Glomerular visceral epithelial cell (primary cell): ENCODE results near the gene SIK3.

Experiments used
- DNase-seq: peaks from one replicate; pipeline ENCODE4 v3.0.0-alpha.2; 2016; ENCODE audit errors: extremely low spot score

Gene SIK3

DNA sequence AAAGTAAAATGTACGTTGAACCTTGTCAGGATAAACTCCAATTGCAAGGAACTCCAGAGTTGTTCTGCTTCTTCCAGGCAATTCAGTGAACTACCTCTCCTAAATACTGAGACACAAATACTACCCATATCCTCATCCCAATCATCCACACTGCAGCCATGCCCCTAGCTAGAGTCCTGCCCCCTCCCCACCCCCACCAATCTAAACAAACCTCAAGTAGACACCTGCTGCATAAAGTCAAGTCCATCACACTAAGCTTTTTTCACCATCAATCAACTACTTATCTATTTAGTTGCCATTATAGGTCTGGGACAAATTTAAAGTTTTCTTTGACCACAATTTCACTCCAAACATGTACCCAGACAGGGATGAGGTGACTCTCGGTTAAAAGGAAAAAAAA is 167.6 kb downstream of the SIK3 start:
- DNase-seq, result no peak

DNA sequence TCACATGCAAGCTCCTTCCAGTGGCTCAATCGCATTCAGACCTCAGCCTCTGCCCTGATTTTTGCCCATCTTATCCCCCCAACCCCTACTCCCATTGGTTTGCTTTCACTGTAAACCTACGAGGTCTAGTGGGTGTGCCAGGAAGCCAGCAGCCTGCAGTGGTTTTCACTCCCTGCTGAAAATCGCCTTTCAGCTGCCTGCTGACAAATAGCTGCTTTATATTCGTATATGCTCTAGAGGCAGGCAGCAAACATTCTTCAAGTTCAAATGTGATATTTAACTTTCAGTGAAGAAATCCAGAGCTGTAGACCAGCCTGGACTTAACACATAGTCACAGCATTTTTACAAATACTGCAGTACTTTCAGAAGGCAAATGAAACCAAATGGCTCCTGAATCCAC is 168.1 kb downstream of the SIK3 start:
- DNase-seq, result no peak

DNA sequence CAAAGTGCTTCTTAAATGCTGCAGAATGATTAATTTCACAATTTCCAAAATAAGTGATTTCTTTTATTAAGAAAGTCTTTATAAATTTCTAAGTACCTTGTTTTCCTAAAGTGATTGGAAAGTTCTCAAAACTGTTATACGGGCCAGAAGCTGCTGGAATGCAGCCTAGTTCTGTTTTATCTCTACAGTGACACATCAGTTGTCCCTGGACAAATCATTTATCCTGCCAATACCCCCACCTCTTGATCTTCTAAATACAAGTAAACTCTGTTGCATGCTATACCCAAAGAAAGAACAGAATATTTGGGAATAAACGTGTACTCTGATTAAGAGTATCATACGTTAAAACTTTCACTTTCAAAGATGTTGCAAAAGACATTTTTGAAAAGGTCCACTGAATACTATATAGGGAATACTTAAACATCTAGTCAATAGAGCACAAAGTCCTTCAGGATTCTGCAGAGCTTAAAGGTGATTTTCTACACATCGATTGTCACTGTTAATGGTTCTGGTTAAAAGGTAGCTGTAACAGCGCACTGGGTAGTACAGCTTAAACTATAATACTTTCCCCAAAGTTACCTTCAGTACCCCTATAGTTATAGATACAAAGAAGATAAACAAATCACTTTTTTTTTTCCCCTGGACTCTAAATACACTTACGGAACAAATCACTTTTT is 168.7 kb downstream of the SIK3 start:
- no peak for DNase-seq

DNA sequence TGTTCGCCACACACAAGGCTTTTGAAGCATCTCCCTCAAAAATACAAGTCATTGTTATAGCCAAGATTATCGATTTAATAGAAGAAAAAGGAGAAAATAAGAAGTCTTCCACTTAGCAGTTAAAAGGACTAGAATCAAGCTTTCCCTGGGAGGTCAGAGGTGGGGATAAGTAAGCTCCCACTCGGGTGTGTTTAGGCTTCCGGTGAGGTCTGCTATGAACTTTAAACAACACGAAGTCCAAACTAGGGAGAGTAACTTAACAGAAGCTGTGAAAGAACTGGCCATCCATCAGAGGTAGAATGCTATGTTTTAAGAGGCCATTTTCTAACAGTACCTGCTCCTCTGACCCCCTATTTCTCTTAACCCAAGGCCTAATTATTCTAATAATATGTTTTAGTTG is 169.4 kb downstream of the SIK3 start:
- DNase-seq, result no peak

DNA sequence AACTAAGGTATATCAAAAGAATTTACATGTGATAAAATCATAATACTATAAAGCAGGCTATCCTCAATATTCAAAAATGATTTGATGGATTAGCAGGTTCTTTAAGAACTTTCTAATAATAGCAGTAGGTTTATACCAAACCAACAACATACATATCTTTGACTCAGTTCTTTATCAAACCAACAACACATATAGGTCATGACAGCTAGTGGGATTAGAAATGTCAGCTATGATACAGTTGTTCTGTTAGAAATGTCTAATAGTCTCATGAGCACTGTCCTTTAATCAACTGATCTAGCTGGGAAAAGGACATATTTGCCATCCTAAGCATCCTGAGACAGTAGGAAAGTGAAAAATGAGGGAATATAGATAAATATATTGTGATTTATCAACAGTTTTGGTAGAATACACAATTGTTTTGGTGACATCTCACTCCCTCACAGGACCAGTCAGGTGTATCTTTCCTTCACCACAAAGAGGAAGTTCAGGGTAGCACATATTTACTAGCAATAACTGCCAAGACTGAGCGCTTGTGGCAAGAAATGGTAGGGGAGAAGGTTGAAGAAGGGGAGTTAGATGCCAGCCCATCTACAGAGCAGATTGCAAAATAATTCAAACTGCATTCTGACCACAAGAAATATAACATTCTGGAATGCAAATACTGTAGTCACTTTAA is 170.0 kb downstream of the SIK3 start:
- no peak for DNase-seq

DNA sequence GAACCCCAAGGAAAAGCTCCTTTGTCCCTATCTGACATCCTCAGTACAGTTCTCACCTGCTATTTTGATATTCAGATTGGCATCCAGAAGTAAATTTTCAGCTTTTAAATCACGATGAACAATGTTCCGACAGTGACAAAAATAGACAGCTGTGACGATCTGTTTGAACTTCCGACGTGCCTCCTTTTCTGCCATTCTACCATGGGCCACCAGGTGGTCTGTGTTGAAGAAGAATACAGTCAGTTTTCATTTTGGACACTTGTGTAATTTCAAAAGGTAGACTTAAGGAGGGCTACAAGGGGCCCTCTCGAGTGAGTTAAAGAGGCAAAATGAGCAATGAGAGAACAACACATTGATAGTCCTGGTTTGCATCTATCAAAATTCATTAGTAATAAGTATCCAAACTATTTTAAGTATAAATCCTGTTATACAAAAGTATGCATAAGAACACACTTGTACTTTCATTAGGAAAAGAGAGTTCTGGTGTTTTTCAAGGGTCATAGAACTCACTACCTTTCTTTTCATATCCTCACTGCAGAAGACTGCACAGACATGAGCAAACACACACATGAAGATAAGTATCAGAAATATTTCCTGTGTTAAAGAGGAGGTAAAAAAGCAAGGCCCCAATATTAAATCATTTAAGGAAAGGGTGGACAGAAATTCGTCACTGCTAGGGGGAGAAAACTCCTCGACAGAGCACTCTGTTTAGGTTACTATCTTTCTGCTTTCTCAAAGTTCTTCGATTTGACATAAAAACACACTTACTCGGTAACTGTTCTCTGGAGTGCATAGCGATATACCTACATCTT is 170.9 kb downstream of the SIK3 start:
- DNase-seq, result no peak

DNA sequence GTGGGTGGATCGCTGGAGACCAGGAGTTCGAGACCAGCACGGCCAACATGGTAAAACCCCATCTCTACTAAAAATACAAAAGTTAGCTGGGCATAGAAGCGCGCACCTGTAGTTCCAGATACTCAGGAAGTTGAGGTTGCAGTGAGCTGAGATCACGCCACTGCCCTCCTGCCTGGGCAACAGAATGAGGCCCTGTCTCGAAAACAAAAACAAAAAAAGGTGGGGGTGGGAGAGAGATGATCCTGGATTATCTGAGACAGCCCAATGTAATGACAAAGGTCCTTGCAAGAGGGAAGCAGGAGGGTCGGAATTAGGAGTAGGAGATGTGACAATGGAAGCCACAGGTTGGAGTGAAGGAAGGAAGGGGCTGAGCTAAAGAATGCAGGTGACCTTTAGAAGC is 173.2 kb downstream of the SIK3 start:
- DNase-seq, result no peak

DNA sequence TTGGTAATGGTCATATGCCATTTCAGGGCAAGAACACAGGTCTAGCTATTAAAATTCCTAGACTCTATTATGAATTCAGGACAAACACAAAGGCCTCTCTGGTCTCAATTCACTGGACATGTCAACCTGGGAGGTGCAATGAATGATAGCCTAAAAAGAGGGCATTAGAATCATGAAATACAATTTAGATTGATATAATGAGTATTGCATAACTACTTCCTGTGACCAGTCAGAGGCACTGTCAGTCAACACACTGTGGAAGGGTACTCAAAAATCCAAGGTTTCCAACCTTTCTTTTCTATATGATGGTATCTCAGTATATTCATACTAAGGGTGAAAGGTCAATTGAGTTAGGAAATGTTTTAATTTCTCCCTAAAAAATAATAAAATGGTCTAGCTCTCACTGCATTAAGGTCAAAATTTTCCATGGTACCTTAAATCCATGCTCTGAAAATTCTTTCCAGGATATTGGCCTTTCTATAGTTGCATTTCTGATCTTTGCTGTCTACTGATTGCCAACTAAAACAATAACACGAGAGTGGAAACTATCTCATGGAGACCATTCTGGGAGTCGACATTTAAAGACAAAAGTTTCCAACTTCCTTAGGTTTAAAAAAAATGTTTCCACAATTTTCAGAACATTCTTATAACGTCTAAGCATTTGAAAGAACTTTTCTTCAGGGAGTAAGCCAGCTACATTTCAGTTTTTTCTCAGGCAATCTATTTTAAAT is 179.1 kb downstream of the SIK3 start:
- no peak for DNase-seq

DNA sequence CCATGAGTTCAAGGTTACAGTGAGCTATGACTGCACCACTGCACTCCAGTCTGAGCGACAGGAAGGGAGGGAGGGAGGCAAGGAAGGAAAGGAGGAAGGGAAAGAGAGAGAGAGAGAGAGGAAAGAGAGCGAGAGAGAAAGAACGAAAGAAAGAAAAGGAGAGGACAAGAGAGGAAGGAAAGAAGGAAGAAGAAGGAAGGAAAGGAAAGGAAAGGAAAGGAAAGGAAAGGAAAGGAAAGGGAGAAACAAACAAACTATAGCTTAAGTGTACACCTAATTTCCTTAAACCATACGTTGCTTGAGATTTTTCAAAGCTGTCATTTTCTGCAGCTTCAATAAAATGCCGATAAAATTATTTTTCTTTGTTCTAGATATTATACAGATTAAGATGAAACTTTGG is 180.6 kb downstream of the SIK3 start:
- DNase-seq, result no peak

DNA sequence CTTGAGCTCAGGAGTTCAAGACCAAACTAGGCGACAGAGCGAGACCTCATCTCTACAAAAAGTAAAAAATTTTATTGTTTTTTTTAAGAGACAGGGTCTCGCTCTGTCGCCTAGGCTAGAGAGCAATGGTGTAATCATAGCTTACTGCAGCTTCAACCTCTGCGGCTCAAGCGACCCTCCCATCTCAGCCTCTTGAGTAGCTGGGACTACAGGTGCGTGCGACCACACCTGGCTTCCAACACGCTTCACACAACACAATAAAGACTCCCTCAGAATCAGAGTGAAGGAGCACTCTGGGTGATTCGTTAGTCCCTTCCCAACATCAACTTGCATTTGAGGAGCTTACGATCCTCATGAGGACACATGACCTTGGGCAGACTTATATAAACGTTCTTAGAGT is 181.3 kb downstream of the SIK3 start:
- DNase-seq, result no peak

DNA sequence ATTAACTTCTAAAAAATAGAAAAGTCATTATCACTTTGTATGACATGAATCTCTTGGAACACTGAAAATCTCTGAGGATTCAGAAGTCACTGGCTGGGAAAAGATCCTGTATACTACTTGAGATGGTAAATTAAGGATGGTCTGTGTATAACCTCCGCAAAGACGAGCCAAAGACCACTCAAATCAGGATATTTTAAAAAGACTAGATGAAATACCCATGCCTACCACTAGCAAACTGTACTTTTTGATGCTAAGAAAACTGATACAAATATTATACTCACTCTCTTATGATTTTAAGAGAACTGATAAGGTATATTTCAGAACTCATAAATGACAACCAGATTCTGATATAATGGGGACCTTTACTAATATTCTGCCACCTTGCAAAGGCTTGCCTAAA is 182.2 kb downstream of the SIK3 start:
- DNase-seq, result no peak

DNA sequence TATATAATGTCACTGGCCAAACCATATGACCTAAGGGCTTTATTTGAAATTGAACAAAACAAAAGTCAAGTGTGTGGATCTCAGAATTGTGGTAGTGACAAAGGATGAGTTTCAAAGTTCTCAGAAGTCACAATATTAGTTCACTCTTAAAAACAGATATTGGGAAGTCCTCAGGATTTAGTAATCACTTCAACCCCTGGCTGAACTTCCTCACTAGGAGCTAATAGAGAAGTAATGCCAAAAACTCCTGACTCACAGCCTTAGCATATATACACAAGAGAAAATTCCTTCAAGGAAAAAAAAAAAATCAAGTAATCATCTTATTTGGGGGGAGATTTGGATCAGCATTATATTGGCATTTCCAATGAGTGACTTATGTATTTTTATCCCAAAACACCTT is 185.2 kb downstream of the SIK3 start:
- no peak for DNase-seq

DNA sequence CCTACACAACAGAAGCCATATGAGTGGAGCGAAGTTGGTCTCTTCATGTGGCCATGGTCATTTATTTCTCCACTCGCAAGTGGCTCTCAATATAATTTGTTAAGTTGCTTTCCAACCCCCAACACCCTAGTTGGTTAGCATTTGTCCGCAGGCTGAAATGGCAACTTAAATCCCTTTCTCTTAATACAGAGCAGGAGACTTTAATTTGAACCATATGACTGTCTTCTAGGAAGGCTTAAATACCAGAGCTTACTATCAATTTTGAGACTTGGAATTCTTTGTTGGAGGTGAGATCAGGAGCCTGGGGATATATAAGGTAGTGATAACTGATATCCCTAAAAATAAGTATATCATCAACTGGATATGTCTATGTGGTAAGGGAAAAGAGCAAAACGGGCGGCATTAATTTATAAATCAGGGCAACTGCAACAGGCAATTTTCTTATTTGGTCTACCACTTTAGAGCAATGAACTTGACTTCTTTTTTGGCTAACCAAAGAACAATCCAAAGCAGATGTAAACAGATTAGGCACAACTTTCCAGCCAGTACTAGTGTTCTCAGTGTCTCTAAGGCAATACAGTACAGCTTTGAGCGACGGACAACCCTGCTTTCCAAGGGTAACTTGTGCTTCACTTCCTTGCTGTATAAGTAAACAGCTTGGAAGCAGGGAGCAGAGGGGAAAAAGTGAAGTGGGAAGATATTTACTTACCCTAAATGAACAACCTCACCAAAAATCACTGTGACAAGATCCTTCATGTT is 186.1 kb downstream of the SIK3 start:
- DNase-seq, result no peak

DNA sequence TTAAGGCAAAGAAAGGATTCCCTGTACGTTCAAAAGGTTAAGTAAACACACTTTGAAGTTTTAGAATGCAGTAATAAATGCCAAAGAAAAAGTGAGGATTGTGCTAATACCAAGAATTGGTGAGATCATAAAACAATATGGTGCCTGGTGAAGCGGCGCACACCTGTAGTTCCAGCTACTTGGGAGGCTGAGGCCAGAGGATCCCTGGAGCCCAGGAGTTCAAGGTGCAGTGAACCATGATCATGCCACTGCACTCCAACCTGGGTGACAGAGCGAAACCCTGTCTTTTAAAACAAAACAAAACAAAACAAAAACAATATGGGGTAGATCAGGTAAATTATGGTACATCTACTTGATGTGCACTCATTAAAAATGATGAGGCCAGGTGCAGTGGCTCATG is 187.4 kb downstream of the SIK3 start:
- DNase-seq, result no peak

DNA sequence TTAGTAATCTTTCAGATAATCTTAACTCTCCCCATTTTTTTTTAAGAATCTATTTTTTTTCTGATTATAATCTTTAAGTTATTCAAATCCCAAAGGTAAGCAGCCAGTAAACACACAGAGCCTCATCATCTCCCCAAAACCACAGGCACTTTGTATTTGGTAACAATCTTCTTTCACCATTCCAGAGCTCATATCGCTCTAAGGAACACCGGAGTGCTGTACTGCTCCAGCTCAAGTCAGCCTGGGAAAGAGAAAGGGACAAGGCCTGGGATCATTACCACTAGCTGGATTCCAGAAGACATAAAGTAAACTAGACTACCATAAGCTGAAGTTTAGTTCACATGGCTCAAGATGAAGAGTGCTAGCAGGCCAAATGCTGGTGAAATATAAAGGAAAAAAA is 187.8 kb downstream of the SIK3 start:
- no peak for DNase-seq

DNA sequence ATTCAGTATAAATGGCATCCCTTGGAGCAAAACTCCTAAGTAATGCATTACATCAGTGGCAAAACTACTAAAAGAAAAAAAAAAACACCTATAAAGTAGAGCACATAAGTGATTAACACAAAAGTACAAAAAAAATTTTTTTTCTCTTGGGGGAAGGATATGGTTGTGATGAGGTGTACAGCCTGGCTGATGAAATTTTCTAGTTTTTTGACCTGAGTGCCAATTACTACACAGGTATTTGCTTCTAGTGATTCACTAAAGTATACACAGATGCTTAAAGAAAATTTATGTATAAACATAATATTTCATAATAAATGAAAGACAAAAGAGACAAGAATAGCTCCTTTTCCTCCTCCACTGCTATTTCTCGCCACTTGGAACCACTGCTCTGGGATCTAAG is 189.0 kb downstream of the SIK3 start:
- DNase-seq, result no peak

DNA sequence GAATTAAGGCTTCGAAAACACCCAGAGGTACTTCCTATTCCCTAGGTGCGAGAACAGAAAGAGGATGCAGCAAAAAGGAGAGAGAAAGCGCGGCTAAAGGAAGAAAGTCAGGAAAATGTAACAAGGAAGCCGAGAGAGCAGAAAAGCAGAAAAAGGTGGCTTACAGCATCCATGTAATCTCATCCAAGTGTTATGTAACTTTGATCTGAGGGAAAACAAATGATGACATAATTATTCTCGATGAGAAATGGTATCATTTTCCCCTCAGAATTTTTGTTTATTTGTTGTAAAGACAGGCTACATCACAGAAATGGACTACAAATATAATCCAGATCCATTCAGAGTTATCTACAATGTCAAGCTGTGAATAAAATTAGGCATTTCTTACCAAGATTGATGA is 191.7 kb downstream of the SIK3 start:
- DNase-seq, result no peak

DNA sequence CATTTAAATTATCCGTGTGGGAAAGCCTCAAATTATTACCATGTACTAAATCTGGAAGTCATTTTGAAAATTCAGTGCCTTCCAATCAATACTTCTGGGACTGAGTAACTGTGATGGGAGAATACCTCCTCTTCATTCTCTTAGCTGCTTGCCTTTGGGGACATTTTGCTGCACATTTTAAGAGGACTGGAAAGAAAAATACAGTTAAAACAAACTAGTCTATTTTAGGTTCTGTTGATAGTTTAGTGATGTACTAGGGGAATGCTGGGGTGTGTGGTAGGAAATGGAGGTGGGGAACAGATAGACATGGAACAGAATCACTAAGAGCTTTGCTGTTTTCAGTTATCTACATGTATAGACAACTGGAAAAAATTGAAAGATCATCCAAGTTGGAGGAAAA is 195.1 kb downstream of the SIK3 start:
- DNase-seq, result no peak

DNA sequence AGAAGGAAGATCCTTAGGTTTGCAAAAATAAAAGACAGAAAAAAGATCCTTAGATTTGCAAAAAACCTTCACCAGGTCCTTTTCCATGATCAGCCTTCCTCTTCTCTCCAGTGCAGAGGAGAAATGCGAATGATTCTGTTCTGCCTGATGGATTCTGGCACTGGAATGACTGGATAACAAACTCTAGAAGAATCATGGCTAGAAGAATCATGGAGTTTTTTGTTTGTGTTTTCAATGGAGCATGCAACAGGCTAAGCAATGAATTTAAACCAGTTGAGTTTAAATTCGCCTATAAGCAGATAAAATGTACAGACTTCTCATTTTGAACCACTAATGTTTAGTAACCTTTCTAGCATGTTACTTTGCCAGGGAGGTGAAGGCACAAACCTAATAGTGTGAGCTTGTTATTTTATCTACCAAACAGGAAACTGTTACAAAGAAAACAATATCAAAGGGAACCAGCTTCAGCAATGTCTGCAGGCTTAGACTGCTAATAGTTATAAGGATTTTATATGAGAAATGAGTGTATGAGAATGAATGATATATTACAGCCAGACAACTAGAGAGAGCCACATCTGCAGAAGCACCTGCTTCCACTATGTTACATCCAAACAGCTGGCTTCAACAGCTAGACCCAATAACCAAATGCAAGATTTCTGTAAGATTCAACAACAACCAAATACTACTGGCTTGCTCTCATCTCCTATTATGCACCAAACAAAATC is 196.1 kb downstream of the SIK3 start:
- DNase-seq, result no peak

DNA sequence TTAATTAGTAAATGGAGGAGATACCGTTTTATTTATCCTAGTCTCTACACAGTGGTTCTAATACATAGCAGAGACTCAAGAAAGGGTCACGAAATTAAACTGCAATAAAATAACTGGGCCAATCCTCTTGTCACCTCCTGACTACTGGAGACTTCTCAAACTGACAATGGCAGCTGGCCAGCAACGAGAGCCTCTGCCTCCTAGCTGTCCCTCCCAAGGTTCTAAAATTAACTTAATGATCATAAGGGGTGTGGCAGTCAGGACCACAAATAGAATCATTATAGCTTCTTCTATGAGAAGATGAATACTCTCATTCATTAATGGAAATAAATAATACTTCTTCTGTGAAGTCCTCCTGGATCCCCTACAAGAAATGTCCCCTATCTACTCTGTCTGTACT is 197.0 kb downstream of the SIK3 start:
- DNase-seq, result no peak

DNA sequence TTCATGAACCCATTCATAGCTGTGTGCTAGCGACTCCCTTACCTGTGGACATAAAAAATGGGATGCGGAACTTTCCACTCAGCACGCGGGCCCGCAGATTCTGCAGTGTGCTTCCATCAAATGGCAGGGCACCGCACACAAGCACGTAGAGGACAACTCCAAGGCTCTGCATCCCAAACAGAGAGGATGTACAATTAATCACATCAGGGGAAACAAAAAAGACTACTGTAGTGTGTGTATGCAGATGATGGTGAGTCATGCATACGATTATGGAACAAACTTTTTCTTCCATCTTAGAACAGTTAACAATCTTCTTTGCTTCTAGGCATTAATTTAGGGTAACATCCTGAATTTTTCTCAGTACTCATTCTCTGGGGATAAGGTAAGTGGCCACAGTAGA is 202.0 kb downstream of the SIK3 start:
- DNase-seq, result no peak
